ENCODE data around the gene SLC19A2.
"Not testable (repeated sequence)": the region's sequence is repeated elsewhere in the genome, so short reads cannot be mapped to it uniquely, and the experiment has no call there.

The SLC19A2 gene

DNA sequence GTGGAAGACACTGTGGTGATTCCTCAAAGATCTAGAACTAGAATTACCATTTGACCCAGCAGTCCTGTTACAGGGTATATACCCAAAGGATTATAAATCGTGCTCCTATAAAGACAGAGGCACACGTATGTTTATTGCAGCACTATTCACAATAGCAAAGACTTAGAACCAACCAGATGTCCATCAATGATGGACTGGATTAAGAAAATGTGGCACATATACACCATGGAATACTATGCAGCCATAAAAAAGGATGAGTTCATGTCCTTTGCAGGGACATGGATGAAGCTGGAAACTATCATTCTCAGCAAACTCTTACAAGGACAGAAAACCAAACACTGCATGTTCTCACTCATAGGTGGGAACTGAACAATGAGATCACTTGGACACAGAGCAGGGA, 17.9 kb upstream of the SLC19A2 start:
- H3K36me3 ChIP-seq (ENCODE audit: control insufficient read depth in 1 of 2, insufficient read depth in 2 of 2, low read length in 2 of 2); H3K9me3 ChIP-seq (ENCODE audit: control insufficient read depth in 1 of 2, low read length in 2 of 2); H3K27ac ChIP-seq (ENCODE audit: low read length); H3K4me1 ChIP-seq (ENCODE audit: control insufficient read depth in 1 of 2, insufficient read depth in 2 of 2, low read length in 2 of 2); H3K27me3 ChIP-seq (ENCODE audit: low read depth, low read length); H3K4me3 ChIP-seq (ENCODE audit: low read depth in 1 of 2, low read length in 2 of 2): not testable (repeated sequence)

- H3K27ac ChIP-seq (ENCODE audit: low read length), result no peak overlapping the region
- H3K9me3 ChIP-seq (ENCODE audit: control insufficient read depth in 1 of 2, low read length in 2 of 2), result no peaks in the 10 kb centered on the region
- H3K27me3 ChIP-seq (ENCODE audit: low read depth, low read length), result no peaks in the 10 kb centered on the region
- H3K36me3 ChIP-seq (ENCODE audit: control insufficient read depth in 1 of 2, insufficient read depth in 2 of 2, low read length in 2 of 2), result no peaks in the 10 kb centered on the region
- no peaks in the 10 kb centered on the region for H3K4me1 ChIP-seq (ENCODE audit: control insufficient read depth in 1 of 2, insufficient read depth in 2 of 2, low read length in 2 of 2)
- no peak overlapping the region for H3K4me3 ChIP-seq (ENCODE audit: low read depth in 1 of 2, low read length in 2 of 2)
Observed at GRCh38 chr1:169499807-169500206, 14.1 kb upstream of the SLC19A2 start.

DNA sequence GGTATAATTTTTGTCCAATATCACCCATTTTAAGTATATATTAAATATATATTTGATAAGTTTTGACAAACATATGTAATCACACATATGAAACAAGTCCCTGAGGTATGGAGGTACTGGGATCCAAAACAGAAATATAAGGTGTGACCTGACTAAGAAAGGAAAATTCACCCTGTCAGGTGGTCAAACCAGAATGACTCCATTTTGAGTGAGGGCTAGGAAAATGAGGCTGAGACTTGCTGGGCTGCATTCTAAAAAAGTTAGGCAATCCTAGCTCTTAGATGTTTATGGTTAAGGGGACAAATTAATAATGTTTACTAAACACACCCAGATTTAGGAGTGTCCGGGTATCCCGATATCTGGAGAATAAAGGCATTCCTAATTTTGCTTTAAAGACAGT, 11.6 kb upstream of the SLC19A2 start:
- Histone ChIP-seq H3K4me3 (ENCODE audit: low read depth in 1 of 2, low read length in 2 of 2) (no peak overlapping the region), H3K27me3 (ENCODE audit: low read depth, low read length) (no peaks in the 10 kb centered on the region), H3K27ac (ENCODE audit: low read length) (no peak overlapping the region), H3K9me3 (ENCODE audit: control insufficient read depth in 1 of 2, low read length in 2 of 2) (no peaks in the 10 kb centered on the region), H3K4me1 (ENCODE audit: control insufficient read depth in 1 of 2, insufficient read depth in 2 of 2, low read length in 2 of 2) (no peaks in the 10 kb centered on the region), H3K36me3 (ENCODE audit: control insufficient read depth in 1 of 2, insufficient read depth in 2 of 2, low read length in 2 of 2) (no peaks in the 10 kb centered on the region)

- Histone ChIP-seq H3K27ac (ENCODE audit: low read length) (no peak overlapping the region), H3K4me1 (ENCODE audit: control insufficient read depth in 1 of 2, insufficient read depth in 2 of 2, low read length in 2 of 2) (no peaks in the 10 kb centered on the region), H3K4me3 (ENCODE audit: low read depth in 1 of 2, low read length in 2 of 2) (no peak overlapping the region), H3K36me3 (ENCODE audit: control insufficient read depth in 1 of 2, insufficient read depth in 2 of 2, low read length in 2 of 2) (no peaks in the 10 kb centered on the region), H3K27me3 (ENCODE audit: low read depth, low read length) (no peaks in the 10 kb centered on the region), H3K9me3 (ENCODE audit: control insufficient read depth in 1 of 2, low read length in 2 of 2) (no peaks in the 10 kb centered on the region)
Observed at GRCh38 chr1:169495916-169496315, 10.2 kb upstream of the SLC19A2 start.

DNA sequence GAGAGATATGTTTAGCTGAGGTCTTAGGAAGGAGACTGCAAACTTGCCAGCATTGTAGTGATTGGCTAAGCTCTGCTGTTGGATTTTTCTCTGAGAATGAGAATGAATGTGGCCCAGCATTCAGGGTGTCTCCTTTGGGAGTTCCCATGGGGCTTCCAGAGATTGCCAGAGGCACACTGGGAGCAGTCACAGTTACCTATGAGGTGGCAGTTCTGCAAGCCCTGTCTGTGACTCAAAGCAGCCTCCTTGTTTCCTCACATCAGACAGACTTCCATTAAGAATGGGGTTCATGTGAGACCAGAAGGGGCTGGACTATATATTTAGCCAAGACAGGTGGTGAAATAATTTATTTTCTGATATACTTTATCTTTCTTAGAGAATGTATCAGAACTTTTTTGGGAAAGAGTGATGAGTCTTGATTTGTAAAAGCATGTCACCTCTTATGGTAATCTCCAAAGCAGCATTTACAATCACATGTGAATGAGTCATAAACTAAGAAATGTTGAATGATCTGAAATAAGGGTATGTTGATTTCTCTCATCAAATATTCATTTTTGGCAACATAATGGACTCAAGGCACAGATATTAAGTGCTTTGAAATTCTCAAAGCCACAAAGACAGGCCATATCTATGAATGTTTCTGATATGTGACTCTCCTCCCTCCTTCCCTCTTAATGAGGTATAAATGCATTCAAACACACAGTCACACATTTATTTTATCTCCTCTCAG, 9.5 kb upstream of the SLC19A2 start:
- no peaks in the 10 kb centered on the region for H3K36me3 ChIP-seq (ENCODE audit: control insufficient read depth in 1 of 2, insufficient read depth in 2 of 2, low read length in 2 of 2)
- no peak overlapping the region for H3K4me3 ChIP-seq (ENCODE audit: low read depth in 1 of 2, low read length in 2 of 2)
- no peak overlapping the region for H3K27ac ChIP-seq (ENCODE audit: low read length)
- H3K27me3 ChIP-seq (ENCODE audit: low read depth, low read length), result no peaks in the 10 kb centered on the region
- H3K9me3 ChIP-seq (ENCODE audit: control insufficient read depth in 1 of 2, low read length in 2 of 2), result no peaks in the 10 kb centered on the region
- H3K4me1 ChIP-seq (ENCODE audit: control insufficient read depth in 1 of 2, insufficient read depth in 2 of 2, low read length in 2 of 2), result no peaks in the 10 kb centered on the region

DNA sequence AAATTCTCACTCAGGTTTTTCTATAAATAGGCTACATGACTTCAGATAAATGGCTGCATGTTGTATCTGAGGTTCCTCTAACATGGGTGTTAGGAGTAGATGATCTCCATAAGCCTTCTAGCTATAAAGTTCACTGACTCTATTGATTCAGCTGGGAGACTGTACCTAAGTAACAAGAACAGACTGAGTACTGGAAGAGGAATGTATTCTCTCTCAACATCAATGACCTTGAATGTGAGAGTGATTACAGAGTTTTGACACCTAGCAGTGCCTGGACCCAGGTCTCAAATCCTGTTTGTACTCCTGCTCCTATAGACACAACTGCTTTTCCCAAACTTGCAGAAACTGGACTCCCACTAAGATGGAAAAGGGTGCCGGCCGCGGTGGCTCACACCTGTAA, 8.6 kb upstream of the SLC19A2 start:
- Histone ChIP-seq H3K27me3 (ENCODE audit: low read depth, low read length) (no peaks in the 10 kb centered on the region), H3K27ac (ENCODE audit: low read length) (no peak overlapping the region), H3K4me1 (ENCODE audit: control insufficient read depth in 1 of 2, insufficient read depth in 2 of 2, low read length in 2 of 2) (no peaks in the 10 kb centered on the region), H3K36me3 (ENCODE audit: control insufficient read depth in 1 of 2, insufficient read depth in 2 of 2, low read length in 2 of 2) (no peaks in the 10 kb centered on the region), H3K4me3 (ENCODE audit: low read depth in 1 of 2, low read length in 2 of 2) (no peak overlapping the region), H3K9me3 (ENCODE audit: control insufficient read depth in 1 of 2, low read length in 2 of 2) (no peaks in the 10 kb centered on the region)

DNA sequence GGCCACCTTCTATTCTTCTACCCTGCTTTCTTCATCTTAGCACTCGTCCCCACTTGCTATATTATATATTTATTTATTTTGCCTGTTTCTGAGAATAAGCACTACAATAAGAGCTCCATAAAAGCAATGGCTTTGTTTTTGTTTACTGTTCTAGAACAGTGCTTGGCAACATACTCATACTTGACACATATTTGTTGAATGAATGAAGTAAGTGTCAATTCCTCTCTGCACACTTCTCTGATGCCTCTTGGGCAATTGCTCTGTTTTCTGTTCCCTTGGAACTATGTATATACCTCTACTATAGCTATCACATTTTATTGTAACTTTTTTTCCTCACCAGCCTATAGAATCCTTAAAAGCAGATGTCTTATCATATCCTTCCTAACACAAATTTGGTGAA, 7.5 kb upstream of the SLC19A2 start:
- H3K27ac ChIP-seq (ENCODE audit: low read length), result no peak overlapping the region
- no peaks in the 10 kb centered on the region for H3K36me3 ChIP-seq (ENCODE audit: control insufficient read depth in 1 of 2, insufficient read depth in 2 of 2, low read length in 2 of 2)
- no peaks in the 10 kb centered on the region for H3K4me1 ChIP-seq (ENCODE audit: control insufficient read depth in 1 of 2, insufficient read depth in 2 of 2, low read length in 2 of 2)
- H3K9me3 ChIP-seq (ENCODE audit: control insufficient read depth in 1 of 2, low read length in 2 of 2), result no peaks in the 10 kb centered on the region
- no peak overlapping the region for H3K4me3 ChIP-seq (ENCODE audit: low read depth in 1 of 2, low read length in 2 of 2)
- H3K27me3 ChIP-seq (ENCODE audit: low read depth, low read length), result no peaks in the 10 kb centered on the region

DNA sequence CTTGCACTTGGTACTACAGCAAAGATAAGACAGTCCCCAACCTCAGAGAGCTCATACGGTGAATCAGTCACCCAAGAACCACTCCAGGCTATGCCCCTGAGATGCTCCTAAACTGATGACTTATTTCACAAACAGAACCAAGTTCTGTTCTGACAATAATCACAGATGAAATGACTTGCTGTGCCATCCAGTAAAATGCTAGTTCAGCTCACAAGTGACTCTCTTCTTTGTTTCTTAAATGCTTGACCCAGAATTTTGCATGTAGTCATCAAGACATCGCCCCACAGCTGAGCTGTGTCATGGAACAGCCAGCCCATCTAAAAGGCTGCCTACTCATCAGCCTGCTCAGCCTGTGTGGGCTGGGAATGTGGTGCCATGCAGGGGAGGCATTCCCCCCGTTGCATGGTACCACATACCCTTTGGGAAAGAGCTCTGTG, 6.1 kb upstream of the SLC19A2 start:
- Histone ChIP-seq H3K9me3 (ENCODE audit: control insufficient read depth in 1 of 2, low read length in 2 of 2) (no peaks in the 10 kb centered on the region), H3K27ac (ENCODE audit: low read length) (no peak overlapping the region), H3K27me3 (ENCODE audit: low read depth, low read length) (no peaks in the 10 kb centered on the region), H3K36me3 (ENCODE audit: control insufficient read depth in 1 of 2, insufficient read depth in 2 of 2, low read length in 2 of 2) (no peaks in the 10 kb centered on the region), H3K4me3 (ENCODE audit: low read depth in 1 of 2, low read length in 2 of 2) (no peak overlapping the region), H3K4me1 (ENCODE audit: control insufficient read depth in 1 of 2, insufficient read depth in 2 of 2, low read length in 2 of 2) (peaks cover 0 to 4% of the 10 kb centered on the region in 2 donors)

DNA sequence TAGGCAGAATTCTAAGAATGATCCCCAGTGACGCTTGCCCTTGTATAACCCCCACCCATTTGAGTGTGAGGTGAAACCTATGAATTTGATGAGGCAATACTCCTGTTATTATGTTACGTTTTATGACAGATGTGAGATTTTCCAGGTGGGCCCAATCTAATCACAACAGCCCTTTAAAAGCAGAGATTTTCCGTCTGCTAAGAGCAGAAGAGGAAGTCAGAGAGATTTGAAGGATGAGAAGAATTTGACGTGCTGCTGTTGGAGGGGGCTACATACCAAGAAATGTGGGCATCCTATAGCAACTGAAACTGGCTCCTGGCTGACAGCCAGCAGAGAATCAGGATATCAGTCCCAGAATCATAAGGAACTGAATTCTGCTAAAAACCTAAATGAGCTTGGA, 2.4 kb upstream of the SLC19A2 start:
- no peaks in the 10 kb centered on the region for H3K27me3 ChIP-seq (ENCODE audit: low read depth, low read length)
- peaks cover 0 to 12% of the 10 kb centered on the region in 2 donors for H3K36me3 ChIP-seq (ENCODE audit: control insufficient read depth in 1 of 2, insufficient read depth in 2 of 2, low read length in 2 of 2)
- no peak overlapping the region for H3K27ac ChIP-seq (ENCODE audit: low read length)
- no peaks in the 10 kb centered on the region for H3K9me3 ChIP-seq (ENCODE audit: control insufficient read depth in 1 of 2, low read length in 2 of 2)
- H3K4me3 ChIP-seq (ENCODE audit: low read depth in 1 of 2, low read length in 2 of 2), result no peak overlapping the region
- H3K4me1 ChIP-seq (ENCODE audit: control insufficient read depth in 1 of 2, insufficient read depth in 2 of 2, low read length in 2 of 2), result peaks cover 6 to 11% of the 10 kb centered on the region in 2 donors

- peak overlapping the region in 1 of 2 donors; percentile 83 for H3K4me3 ChIP-seq (ENCODE audit: low read depth in 1 of 2, low read length in 2 of 2)
- H3K36me3 ChIP-seq (ENCODE audit: control insufficient read depth in 1 of 2, insufficient read depth in 2 of 2, low read length in 2 of 2), result peaks cover 0 to 12% of the 10 kb centered on the region in 2 donors
- H3K27me3 ChIP-seq (ENCODE audit: low read depth, low read length), result no peaks in the 10 kb centered on the region
- no peaks in the 10 kb centered on the region for H3K9me3 ChIP-seq (ENCODE audit: control insufficient read depth in 1 of 2, low read length in 2 of 2)
- H3K4me1 ChIP-seq (ENCODE audit: control insufficient read depth in 1 of 2, insufficient read depth in 2 of 2, low read length in 2 of 2), result peaks cover 6 to 11% of the 10 kb centered on the region in 2 donors
- H3K27ac ChIP-seq (ENCODE audit: low read length), result peak overlapping the region; percentile 98
Observed at GRCh38 chr1:169487561-169487960, 1.8 kb upstream of the SLC19A2 start.

DNA sequence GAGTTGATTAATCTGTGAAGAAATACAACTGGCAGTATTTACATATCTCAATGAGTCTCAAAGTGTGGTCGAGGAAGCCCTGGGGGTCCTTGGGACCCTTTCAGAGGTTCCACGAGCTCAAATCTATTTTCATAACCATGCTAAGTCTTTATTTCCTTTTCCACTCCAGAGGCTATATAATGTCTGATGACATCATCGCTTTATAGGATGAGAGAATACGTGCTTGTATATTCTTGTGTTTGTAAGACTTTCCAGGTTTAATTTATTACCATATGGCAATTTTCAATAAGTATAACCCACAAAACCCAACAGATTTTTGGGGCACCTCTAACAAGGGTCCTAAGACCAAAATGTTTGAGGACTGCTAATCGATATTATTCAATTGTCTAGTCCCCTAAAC, 1.4 kb upstream of the SLC19A2 start:
- Histone ChIP-seq H3K4me3 (ENCODE audit: low read depth in 1 of 2, low read length in 2 of 2) (peak overlapping the region; percentile 83 to 86), H3K36me3 (ENCODE audit: control insufficient read depth in 1 of 2, insufficient read depth in 2 of 2, low read length in 2 of 2) (peaks cover 0 to 12% of the 10 kb centered on the region in 2 donors), H3K27me3 (ENCODE audit: low read depth, low read length) (no peaks in the 10 kb centered on the region), H3K4me1 (ENCODE audit: control insufficient read depth in 1 of 2, insufficient read depth in 2 of 2, low read length in 2 of 2) (peaks cover 6 to 11% of the 10 kb centered on the region in 2 donors), H3K9me3 (ENCODE audit: control insufficient read depth in 1 of 2, low read length in 2 of 2) (no peaks in the 10 kb centered on the region), H3K27ac (ENCODE audit: low read length) (peak overlapping the region; percentile 98)
